Psoas muscle (tissue), 8 donors: ENCODE data around the gene DMXL1. TPM values are rescaled to one million over a fixed set of nuclear protein-coding genes. Genes with fewer than 3 reads are reported as not detected.
"Not testable (repeated sequence)": the region's sequence is repeated elsewhere in the genome, so short reads cannot be mapped to it uniquely, and the experiment has no call there.

Source experiments
- ATAC-seq, 4 donors: fragments of 200-7000 bp; cut with Tn5 transposase; one replicate each; pipeline ENCODE4 v1.9.1; 2020; ENCODE audit warnings: moderate library complexity in 3 of 4, mild to moderate bottlenecking in 2 of 4
- DNase-seq, 2 donors: peaks; one replicate each; pipeline ENCODE4 v3.0.0-alpha.2; 2020
- H3K27ac ChIP-seq: fragments of 200-600 bp; one replicate; pipeline ENCODE4 v1.8.0; 2022
- H3K27me3 ChIP-seq, 3 donors: fragments of 200-600 bp in 1 of 3; one replicate each; pipeline versions ENCODE4 v1.6.1 to v1.8.0; 2013 to 2022; ENCODE audit warnings: low read length in 2 of 3, mild to moderate bottlenecking in 2 of 3, moderate library complexity in 1 of 3; ENCODE audit not compliant: insufficient read depth in 3 of 3
- H3K36me3 ChIP-seq, 2 donors: fragments of 200-600 bp in 1 of 2; one replicate each; pipeline versions ENCODE4 v1.6.1 to v1.8.0; 2013 to 2022; ENCODE audit warnings: low read depth in 1 of 2, mild to moderate bottlenecking in 1 of 2, moderate library complexity in 1 of 2; ENCODE audit not compliant: insufficient read depth in 1 of 2
- H3K4me1 ChIP-seq: fragments of 200-600 bp; one replicate; pipeline ENCODE4 v1.8.0; 2022
- H3K4me3 ChIP-seq: fragments of 200-600 bp; one replicate; pipeline ENCODE4 v1.8.0; 2022; ENCODE audit warnings: mild to moderate bottlenecking
- H3K9me3 ChIP-seq: fragments of 200-600 bp; one replicate; pipeline ENCODE4 v1.8.0; 2022
- CTCF ChIP-seq: fragments of 200-600 bp; IDR thresholded peaks from one replicate; pipeline ENCODE4 v1.8.0; 2022; ENCODE audit warnings: antibody characterized with exemption
- WGBS, 3 donors: extraction: QIAGEN DNeasy Blood & Tissue Kit; methylation state at CpG; one replicate each; pipeline versions ENCODE4 v1.1.6 to v1.1.7; 2013; 5-methylcytosine and 5-hydroxymethylcytosine counted together
- intact Hi-C, 2 donors: fragments of 100-400 bp; cut with DNase I; formaldehyde crosslinking; loops; one replicate each; pipeline versions ENCODE4 v1.11.0 to v1.14.2; 2022
- polyA plus RNA-seq, 3 donors: library from polyadenylated mRNA; stranded (reverse); fragments of 200-250 nt; gene quantifications; one replicate each; pipeline ENCODE4 v1.2.3, GENCODE V29; 2013
- total RNA-seq, 4 donors: library from RNA; stranded (reverse); fragmentation: NEBNext Ultra II Directional in 2 of 4; extraction: Animal tissue kit (Norgen Biotek cat#: 25700) in 2 of 4; gene quantifications; one replicate each; pipeline versions ENCODE4 v1.2.1 to v1.2.4, GENCODE V29; 2021 to 2023
- donor health status: healthy with polysubstance abuse.
- donor health status: DM: no; HTN: no; CAD: no; lungs with moderate emphysema.
- donor health status: Bipolar disorder and iron deficiency.
- donor health status: healthy.
- donor health status: DM: yes; HTN: yes; CAD: no.
- donor health status: DM: no; HTN: no; CAD: no.
- donor health status: DM: no; HTN: no; CAD: no.
- donor health status: DM: yes; HTN: yes; CAD: no.

The DMXL1 gene
- total and polyA plus RNA-seq, 7 donors, result 5.1 to 21.7 (median 15.7) TPM

- intact Hi-C loops, result no loop called here
- no peaks in the 10 kb centered on the region for H3K9me3 ChIP-seq
- TF ChIP-seq CTCF, result no peak
- H3K27ac ChIP-seq, result no peak overlapping the region
- H3K27me3 ChIP-seq, result no peaks in the 10 kb centered on the region
- ATAC-seq (no peak), DNase-seq (no peak)
- 93 to 96% (median 96%) methylated on average over 5 of the region's 5 CpGs for WGBS, 3 donors
- H3K4me3 ChIP-seq, result no peak overlapping the region
- peaks cover 3 to 76% of the 10 kb centered on the region in 2 donors for H3K36me3 ChIP-seq
- no peaks in the 10 kb centered on the region for H3K4me1 ChIP-seq
Measured at GRCh38 chr5:119112151-119112550, 41.3 kb downstream of the DMXL1 start.

- intact Hi-C loops, result no loop called here
- Histone ChIP-seq H3K36me3 (peaks cover 3 to 85% of the 10 kb centered on the region in 2 donors), H3K27me3 (no peaks in the 10 kb centered on the region), H3K4me1 (no peaks in the 10 kb centered on the region), H3K27ac (no peak overlapping the region), H3K4me3 (no peak overlapping the region), H3K9me3 (no peaks in the 10 kb centered on the region)
- DNase-seq, result no peak
- TF ChIP-seq CTCF, result no peak
- WGBS, 3 donors, result 96 to 98% (median 98%) methylated on average over 2 of the region's 2 CpGs
- no peak for ATAC-seq
Measured at GRCh38 chr5:119117237-119117636, 46.4 kb downstream of the DMXL1 start.

- intact Hi-C loops, result no loop called here
- Histone ChIP-seq H3K27ac (no peak overlapping the region), H3K9me3 (no peaks in the 10 kb centered on the region), H3K36me3 (peaks cover 3 to 81% of the 10 kb centered on the region in 2 donors), H3K4me1 (no peaks in the 10 kb centered on the region), H3K4me3 (no peak overlapping the region), H3K27me3 (no peaks in the 10 kb centered on the region)
- TF ChIP-seq CTCF, result no peak
- DNase-seq (no peak), ATAC-seq (no peak)
Measured at GRCh38 chr5:119118000-119118399, 47.1 kb downstream of the DMXL1 start.

- intact Hi-C loops, result no loop called here
- no peak for ATAC-seq
- peaks cover 3 to 74% of the 10 kb centered on the region in 2 donors for H3K36me3 ChIP-seq
- no peak overlapping the region for H3K27ac ChIP-seq
- 97 to 99% (median 98%) methylated on average over 4 of the region's 4 CpGs for WGBS, 3 donors
- H3K9me3 ChIP-seq, result no peaks in the 10 kb centered on the region
- no peaks in the 10 kb centered on the region for H3K4me1 ChIP-seq
- no peak for TF ChIP-seq CTCF
- no peak overlapping the region for H3K4me3 ChIP-seq
- H3K27me3 ChIP-seq, result no peaks in the 10 kb centered on the region
- DNase-seq, result no peak
Measured at GRCh38 chr5:119120893-119121292, 50.0 kb downstream of the DMXL1 start.

- H3K9me3 ChIP-seq, H3K27ac ChIP-seq, intact Hi-C loops, H3K4me1 ChIP-seq, DNase-seq, ATAC-seq, H3K4me3 ChIP-seq, H3K27me3 ChIP-seq: not testable (repeated sequence)
- 92 to 98% (median 98%) methylated on average over 18 to 27 of the region's 27 CpGs for WGBS, 3 donors
- peaks cover 0 to 60% of the 10 kb centered on the region in 2 donors for H3K36me3 ChIP-seq
Measured at GRCh38 chr5:119122474-119122873, 51.6 kb downstream of the DMXL1 start.
